H54 (cell line): ENCODE measurements around the gene PRDM16.
A peak's percentile ranks its signal among the peaks of the same experiment; 100 is the strongest.

ENCODE experiments used
- DNase-seq: peaks from one replicate; pipeline ENCODE4 v3.0.0; 2011; ENCODE audit warnings: low spot score, mixed read lengths; ENCODE audit not compliant: insufficient read length
- FAIRE-seq: peaks from 3 replicates; lab custom pipeline; 2011; peaks lifted over from hg19 to GRCh38; lab: Jason Lieb, UNC
- POLR2A ChIP-seq: IDR thresholded peaks from 2 replicates; pipeline ENCODE4 v1.6.1; 2011; ENCODE audit warnings: low read depth, mild to moderate bottlenecking, low read length

The PRDM16 gene

DNA sequence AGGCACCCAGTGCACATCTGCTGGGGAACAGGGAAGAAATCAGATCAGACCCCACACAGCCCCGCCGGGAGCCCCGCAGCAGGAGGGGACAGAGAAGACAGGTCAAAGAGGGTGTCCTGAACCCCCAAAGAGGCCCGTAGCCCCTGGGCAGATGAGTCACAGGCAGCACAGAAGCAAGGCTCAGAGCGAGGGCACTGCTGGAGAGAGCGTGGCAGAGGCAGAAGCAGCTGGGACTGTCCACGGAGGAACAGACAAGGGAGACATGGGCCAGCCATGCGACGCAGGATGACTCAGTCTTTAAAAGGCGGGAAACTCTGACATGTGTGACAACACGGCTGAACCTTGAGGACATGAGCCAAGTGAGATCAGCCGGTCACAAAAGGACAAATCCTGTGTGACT, 14.5 kb upstream of the PRDM16 start:
- no peak for DNase-seq
- FAIRE-seq, result no peak
- TF ChIP-seq POLR2A, result no peak

GRCh38 chr1:3055051-3055450, 14.0 kb upstream of the PRDM16 start:
- DNase-seq, result no peak
- no peak for FAIRE-seq
- no peak for TF ChIP-seq POLR2A

- no peak for TF ChIP-seq POLR2A
- FAIRE-seq (no peak), DNase-seq (no peak)
Observed at GRCh38 chr1:3056641-3057040, 12.4 kb upstream of the PRDM16 start.

DNA sequence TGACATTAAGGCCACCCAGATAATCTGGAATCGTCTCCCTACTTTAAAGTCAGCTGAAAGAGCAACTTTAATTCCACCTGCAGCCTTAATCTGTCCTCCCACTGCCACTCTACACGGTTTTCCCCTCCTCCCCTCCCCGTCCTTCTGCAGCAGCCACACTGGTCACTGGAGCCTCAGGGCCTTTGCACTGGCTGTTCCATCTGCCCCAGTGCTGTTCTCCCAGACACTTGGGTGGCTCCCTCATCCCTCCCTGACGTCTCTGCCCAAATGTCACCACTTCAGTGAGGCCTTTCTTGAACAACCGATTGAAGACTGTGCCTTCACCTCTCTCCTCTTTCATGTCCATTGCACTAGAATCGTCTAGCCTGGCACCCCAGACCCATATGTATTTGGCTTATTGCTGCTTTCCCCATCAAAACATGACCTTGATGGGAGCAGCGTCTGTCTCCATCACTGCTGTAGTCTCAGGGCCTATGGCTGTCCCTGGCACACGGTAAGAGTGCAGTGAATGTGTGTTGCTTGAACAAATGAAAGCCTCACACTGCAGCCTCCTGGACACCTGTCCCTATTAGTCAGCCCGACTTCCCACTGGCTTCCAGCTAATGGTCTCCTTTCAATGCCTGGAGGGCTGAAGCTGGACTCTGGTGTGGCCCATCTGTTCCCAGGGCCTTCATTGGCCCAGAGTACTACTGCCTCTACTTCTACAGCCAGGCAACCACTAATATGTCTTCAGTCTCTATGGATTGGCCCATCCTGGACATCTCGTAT, 10.6 kb upstream of the PRDM16 start:
- no peak for DNase-seq
- TF ChIP-seq POLR2A, result no peak

DNA sequence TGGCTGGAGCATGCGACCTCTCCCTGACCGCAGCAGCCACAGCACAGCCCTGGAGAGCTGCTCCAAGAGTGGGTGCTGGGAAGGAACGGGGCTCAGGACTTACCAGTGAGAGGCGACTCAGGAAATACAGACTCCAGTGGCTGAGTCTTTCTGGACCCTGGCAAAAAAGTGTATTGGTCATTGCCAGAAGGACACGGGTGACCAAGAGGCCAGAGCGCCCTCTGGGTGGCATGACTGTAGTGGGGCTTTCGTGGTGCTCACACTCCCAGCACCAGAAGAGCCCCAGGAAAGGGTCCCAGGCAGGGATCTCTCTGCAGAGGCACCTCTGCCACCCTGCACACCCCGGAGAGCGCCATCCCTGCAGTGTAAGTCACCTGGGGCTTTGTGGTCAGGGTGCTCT, 8.9 kb upstream of the PRDM16 start:
- DNase-seq (no peak), FAIRE-seq (no peak)
- TF ChIP-seq POLR2A, result no peak

More for the DNA sequence above, 10.6 kb upstream of the PRDM16 start:
- no peak for FAIRE-seq

DNA sequence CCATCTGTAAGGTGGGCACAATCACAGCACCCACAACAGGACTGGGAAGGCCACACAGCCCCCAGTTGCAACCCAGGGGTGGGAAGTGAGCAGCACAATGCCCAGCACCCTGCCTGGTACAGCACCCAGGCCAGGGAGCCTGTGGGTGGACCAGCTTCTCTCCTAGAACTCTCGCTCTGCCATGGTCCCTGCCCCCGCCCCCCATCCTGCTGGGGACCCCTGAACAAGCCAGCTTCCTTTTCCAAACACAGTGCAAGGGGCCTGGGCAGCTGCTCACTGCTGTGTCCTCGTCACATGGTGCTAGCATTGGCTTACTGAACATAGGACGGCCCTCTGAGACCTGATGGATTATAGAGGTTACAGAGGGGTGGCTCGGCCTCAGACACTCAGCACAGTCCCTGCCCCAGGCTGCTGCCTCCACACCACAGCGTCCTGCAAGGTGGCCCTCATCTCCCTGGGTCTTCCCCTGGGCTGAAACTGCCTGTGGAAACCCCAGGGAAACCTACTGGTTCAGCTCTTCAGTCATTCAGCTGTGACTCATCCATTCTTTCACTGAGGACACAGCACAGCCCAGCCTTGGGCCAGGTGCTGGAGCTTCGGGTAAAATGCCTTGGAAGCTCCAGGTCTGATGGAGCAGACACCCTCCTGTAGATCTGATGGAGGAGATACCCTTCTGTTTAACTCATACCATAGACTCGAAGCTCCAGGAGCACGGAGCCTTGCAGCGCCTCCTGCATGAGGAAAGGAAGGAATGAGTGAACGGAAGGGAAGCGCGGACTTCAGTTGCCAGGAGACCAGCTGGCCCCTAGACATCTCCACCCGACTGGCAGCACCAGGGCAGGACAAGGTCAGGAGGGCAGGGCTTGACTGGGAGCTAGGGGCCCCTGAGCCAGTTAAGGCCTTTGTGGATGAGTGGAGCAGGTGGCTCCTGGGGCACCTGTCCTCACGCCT, 8.1 kb upstream of the PRDM16 start:
- no peak for FAIRE-seq
- TF ChIP-seq POLR2A, result no peak

GRCh38 chr1:3061566-3061965, 7.4 kb upstream of the PRDM16 start:
- DNase-seq, result no peak
- no peak for TF ChIP-seq POLR2A
- no peak for FAIRE-seq

More for the DNA sequence above, 8.1 kb upstream of the PRDM16 start:
- peak; percentile 82 for DNase-seq

DNA sequence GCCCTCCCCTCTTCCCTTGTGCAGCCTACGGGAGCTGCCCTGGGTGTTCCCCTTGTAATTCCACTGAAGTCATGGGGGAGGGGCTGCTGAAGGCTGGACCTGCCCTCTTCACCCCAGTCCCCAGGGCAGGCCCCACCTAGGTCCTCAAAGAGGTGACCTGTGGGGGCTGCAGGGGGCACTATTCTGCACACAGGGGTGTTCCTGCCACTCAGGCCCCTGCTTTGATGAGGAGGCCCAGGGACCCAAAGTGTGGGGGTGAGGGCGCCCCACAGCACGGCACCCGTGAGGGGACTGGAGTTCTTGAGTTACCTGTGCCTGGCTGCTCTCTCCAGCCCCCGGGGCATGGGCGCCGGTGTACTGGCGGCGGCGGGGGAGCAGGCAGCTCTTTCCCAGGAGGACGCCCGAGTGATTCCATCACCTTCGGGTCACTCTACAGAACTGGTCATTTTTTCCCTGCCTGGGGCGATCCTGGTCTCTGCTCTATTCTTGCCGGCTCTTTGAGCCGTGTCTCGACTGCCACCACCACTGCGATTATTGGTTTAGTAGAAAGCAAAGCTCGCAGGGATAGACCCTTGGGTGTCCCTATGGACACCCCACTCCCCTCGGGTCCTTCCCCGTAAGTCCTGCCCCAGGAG, 6.9 kb upstream of the PRDM16 start:
- no peak for TF ChIP-seq POLR2A
- FAIRE-seq (no peak), DNase-seq (no peak)

DNA sequence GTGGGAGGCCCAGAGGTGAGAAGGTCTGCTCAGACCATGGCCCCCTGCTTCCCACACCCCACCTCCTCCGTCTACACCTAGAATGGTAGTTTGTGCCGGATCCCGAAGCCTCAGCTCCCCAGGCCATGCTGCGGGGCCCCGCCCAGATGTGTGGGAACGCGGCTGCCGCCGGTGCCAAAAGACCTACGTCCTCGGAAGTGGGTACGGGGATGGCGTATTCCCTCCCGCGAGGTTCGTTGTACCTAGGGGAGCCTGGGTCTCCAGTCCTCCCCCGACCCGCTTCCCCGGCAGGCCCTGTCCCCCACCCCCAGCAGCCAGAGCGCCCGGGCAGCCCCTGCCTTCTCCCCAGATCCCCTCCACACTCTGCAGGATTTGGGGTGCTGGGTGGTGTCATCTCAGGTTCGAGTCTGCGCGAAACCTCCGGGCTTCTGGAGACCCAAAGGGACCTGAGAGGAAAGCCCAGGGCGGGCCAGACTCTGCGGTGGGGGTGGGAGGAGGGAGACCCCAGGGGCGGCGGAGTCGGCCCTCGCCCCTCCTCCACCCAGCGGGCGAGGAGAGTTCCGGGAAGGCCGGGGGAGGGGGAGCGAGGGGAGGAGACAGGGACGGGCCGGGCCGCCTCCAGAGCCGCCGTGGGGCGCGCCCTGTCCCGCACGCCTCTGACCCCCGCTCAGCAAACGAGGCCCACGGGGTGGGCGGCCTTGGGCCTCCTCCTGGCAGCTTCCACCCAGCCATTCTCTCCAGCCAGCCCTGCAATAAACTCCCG, 6.2 kb upstream of the PRDM16 start:
- no peak for TF ChIP-seq POLR2A
- no peak for FAIRE-seq
- DNase-seq, result no peak

GRCh38 chr1:3063379-3064295, 5.4 kb upstream of the PRDM16 start:
- TF ChIP-seq POLR2A, result no peak
- FAIRE-seq, result no peak
- no peak for DNase-seq

GRCh38 chr1:3064296-3064850, 4.6 kb upstream of the PRDM16 start:
- TF ChIP-seq POLR2A, result no peak
- FAIRE-seq (no peak), DNase-seq (no peak)

- no peak for TF ChIP-seq POLR2A
- FAIRE-seq (no peak), DNase-seq (no peak)
Observed at GRCh38 chr1:3064901-3065300, 4.1 kb upstream of the PRDM16 start.
